ENCODE measurements around the gene ADGRG4.
"Not testable (repeated sequence)": the region's sequence is repeated elsewhere in the genome, so short reads cannot be mapped to it uniquely, and the experiment has no call there.

Gene ADGRG4

DNA sequence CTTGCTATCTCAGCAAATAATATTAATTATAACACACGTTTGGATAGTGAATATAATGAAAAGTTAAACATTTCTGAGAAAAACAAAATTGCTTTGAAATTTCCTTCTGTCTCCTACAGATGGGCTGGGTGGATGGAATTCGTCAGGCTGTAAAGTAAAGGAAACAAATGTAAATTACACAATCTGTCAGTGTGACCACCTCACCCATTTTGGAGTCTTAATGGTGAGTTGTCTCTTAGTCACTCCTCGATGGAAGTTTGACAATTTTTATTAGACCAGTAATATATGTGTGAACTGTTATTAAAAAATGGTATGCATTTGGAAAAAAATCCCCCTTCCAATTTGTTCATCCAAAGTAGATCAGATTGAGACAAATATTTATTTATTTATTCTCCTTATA, 94.5 kb downstream of the ADGRG4 start:
- DNase-seq, result no peak

DNA sequence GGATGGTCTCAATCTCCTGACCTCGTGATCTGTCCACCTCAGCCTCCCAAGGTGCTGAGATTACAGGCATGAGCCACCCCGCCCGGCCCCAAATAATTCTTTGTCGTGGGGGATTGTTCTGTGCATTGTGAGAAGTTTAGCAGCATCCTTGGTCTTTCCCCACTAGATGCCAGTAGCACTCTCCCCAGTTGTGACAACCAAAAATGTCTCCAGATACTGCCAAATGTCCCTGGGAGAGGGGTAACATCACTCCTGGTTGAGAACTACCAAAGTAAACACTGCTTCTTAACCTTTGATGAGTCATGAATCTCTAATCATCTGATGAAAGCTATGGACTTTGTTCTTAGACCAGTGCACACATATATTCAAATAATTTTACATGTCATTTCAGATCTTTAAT, 96.2 kb downstream of the ADGRG4 start:
- no peak for DNase-seq

DNA sequence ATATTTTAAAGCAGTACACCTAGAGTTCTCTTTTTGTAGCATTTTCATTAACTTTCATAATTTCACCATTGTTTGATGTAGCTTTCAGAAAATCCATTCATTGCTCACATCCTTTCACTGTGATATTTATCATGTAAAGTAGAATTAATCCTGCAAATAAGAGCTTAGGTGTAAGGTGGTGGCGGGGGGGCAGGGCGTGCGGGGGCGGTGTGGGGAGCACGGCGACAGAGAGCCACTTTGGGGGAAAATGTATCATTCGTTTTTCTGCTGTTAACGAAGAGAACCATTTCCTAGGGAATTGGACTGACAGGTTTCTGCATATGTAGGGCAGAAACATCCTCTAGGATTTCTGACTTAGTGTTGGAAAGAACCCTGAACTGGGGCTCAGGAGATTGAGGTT, 104.4 kb downstream of the ADGRG4 start:
- DNase-seq, result no peak

DNA sequence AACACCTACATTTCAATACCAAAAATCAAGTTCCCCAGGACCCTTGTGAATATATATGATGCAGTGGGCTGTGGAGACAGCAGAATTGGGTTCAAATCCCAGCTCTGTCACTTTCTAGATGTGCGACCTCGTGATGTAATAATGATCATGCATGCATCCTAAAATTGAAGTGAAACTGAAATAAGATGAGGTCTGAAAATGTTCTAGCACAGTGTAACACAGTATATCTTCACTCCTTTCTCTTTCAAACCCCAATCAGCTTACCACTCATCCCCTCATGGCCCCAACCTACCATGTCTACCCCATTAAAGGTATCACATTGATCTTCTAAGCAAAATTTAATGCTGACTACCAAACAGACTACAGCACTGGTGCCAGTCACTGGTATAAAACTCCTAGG, 117.0 kb downstream of the ADGRG4 start:
- no peak for DNase-seq

DNA sequence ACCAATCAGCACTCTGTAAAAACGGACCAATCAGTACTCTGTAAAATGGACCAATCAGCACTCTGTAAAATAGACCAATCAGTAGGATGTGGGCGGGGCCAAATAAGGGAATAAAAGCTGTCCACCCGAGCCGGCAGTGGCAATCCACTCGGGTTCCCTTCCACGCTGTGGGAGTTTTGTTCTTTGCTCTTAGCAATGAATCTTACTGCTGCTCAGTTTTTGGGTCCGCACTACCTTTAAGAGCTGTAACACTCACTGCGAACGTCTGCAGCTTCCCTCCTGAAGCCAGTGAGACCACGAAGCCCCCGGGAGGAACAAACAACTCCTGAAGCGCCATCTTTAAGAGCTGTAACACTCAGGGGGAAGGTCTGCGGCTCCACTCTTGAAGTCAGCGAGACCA, 120.6 kb downstream of the ADGRG4 start:
- DNase-seq, result no peak

DNA sequence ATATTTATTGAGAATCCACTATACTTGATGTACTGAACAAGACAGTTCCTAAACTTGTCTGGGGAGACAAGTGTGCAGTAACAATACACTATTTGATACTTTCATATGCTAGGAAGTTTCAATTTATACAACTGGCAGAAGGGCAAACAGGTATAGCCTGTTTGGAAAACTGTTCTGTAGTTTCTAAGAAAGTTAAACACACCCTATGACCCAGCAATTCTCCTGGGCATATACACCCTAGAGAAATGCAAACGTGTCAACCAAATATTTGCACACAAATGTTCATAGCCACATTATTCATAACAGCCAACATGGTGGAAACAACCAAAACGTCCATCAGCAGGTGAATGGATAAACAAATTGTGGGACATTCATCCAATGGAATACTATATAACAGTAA, 123.0 kb downstream of the ADGRG4 start:
- no peak for DNase-seq

DNA sequence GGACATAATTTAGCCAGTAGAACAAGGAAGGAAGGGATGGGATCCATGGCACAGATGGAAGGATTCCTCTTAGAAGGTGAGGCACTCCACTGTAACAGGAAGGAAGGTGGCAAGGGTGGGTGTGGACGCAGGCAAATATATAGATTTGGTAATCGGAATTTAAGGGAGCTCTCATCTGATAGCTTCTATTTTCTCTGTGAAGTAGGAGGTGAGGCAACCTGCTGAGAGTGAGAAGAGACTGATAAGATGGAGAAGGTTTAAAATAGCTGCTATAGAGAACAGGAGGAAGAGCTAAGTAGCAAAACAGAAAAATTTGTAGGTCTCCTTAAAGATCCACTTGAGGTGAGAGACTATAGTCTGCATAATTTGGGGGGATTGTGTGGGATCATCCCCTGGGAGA, 125.2 kb downstream of the ADGRG4 start:
- DNase-seq, result no peak

DNA sequence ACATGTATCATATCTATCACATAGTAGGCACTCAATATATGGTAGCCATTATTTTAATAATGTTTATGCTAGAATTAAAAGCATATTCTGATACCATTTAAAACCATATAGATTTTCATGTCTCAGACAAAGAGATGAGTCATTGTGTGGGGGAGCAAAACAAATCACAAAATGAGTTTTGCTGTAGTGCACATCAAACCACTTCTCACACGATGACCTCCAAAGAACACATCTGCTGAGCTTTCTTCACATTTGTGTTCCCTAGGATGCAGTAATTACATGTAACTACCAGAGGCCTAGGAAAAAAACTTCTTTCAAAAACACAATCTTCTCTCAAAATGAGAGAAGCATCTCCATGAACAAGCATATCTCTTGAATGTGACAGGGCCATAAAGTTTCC, 130.9 kb downstream of the ADGRG4 start:
- DNase-seq, result no peak

DNA sequence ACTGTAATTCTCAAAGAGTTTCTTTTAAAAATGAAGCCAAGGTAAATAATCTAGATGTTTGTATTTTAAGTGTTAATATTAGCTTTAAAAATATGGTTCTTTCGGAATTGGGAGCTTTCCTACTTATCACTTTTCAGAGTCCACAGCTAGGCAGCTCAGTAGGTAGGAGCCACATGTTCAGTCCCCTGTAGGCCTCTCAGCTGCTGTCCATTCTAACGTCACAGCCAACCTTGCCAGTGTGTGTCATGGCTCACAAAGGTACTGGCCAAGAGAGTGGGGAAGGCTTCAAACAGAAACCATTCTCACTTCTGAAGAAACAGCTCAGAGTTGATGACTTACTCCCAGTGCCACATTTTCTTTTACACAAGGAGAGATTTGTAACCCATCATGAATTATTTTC, 137.0 kb downstream of the ADGRG4 start:
- DNase-seq, result no peak

DNA sequence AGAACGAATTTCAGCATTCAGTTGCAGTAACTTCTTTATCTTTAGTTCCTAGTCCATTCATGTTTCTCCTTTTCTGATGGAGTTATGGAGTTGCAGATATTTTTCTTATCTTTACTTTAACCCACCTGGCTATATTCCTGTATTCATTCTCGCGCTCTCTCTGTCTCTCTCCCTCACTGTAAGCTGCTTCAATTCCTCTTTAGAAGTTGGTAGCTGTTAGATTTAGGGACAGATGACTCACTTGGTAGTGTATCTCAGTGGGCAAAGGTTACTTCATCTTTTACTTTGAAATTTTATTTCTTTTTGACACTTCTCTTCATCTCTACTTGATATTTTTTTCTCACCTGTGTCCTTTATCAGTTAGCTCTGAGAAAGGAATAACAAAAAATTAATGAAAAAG, 137.4 kb downstream of the ADGRG4 start:
- no peak for DNase-seq

DNA sequence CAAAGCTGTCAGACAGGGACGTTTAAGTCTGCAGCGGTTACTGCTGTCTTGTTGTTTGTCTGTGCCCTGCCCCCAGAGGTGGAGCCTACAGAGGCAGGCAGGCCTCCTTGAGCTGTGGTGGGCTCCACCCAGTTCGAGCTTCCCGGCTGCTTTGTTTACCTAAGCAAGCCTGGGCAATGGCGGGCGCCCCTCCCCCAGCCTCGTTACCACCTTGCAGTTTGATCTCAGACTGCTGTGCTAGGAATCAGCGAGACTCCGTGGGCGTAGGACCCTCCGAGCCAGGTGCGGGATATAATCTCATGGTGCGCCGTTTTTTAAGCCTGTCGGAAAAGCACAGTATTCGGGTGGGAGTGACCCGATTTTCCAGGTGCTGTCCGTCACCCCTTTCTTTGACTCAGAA, 144.9 kb downstream of the ADGRG4 start:
- DNase-seq, result not testable (repeated sequence)

DNA sequence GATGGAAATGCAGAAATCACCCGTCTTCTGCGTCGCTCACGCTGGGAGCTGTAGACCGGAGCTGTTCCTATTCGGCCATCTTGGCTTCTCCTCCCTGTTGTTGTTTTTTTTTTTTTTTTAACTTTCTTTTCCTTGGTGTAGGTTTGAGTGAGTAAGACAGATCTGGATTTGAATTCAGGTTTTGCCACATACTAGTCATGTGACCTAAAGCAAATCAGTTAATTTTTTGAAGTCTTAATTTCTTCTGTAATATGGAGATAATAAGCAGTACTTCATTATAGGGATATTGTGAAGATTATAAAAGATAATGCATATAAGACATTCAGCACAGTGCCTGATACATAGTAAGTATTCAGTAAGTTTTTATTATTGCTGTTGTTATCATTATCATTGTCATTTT, 145.4 kb downstream of the ADGRG4 start:
- DNase-seq, result no peak

DNA sequence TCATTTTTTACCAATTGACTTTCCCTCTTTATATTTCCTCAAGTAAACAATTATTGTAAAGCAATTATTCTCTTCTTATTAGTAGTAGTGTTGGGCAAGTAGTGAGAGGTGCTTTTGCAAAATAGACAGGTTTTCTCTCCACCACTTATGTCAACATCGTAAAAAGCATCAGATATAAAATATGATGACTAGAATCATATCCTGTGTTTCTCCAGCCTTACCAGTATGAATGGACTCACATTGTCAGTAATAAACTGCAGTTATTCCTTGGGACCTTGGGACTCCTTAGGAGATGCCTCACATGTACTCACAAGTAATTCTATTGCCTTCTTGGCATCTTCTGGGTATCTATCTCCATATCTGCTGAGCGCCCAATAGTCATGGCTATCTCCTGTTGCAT, 146.5 kb downstream of the ADGRG4 start:
- no peak for DNase-seq

DNA sequence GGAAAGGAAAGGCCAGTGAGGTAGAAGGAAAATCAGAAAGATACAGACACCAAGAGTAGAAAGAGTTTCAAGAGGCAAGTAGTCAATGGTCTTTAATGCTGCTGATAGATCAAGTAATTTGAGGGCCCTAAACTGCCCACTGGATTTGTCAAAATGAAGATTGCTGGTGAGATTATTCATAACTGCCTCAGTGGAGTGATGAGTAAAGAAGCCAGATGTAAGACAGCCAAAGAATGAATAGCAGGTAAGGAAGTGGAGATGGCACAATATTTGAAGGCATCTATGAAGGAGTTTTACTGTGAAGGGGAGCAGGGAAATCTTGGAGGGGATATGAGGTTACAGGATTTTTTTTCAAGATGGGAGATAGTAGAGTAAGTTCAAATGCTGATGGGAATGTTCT, 147.2 kb downstream of the ADGRG4 start:
- no peak for DNase-seq

DNA sequence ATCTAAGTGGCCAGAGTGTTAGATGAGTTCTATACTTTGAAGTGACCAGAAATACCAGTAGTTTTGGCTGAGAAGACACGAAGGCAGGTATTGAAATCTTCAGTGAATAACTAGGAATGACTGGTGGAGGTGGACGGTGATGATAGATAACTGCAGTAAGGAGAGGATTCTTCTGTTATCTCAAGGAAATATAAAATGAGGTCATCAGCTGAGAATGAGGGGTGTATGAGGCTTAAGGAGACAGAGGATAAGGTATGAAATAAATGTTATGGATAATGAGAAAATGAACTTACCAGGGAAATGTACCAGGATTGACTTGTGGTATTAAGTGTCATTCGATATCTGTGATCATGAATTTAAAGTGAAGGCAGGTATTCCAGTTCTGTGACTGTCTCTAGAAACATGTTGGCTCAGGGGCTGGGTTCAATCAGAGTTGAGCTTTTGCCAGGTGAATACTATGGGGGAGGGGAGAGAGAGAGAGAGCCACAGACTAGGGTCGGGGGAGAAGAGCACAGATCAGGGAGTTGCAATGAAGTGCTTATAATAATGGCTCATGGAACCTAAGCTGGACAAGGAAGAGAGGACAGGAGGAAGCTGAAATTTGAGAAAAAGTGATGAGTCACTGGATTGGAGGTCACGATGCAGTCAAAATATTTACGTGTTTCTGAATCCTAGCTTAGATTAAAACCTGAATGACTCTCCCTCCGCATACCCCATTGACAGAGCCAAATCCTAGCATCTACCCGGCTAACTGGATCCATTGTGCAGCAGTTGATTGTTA, 149.5 kb downstream of the ADGRG4 start:
- no peak for DNase-seq

DNA sequence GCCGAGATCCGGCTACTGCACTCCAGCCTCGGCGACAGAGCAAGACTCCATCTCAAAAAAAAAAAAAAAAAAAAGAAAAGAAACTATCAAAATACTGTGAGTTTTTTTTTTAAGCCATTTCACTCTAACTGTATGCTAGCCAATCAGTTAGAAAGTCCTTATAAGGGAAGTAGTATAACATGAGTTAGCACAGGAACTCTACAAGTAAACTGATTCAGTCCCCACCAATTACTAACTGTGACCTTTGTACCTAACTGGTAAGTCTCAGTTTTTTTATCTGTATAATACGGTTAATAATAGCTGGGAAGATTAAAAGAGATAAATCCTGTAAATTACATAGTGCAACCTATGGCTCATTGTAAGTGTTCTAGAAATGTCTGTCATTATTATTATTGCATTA, 151.9 kb downstream of the ADGRG4 start:
- DNase-seq, result no peak

DNA sequence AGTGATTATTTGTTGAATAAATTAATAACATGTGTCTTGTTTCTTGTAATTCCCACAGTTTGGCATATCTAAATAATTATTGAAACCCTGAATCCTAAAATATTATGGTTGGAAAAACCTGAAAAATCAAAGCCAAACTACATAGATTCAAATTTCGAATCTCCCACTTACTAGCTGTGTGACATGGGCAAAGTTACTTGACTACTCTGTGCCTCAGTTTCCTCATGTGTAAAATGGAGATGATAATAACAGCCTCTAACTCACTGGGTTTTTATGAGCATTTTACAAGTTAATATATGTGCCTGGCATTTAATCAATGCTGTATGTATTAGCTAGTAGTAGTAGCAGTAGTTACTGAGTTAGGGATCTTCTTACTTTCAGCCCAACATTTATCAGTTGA, 152.4 kb downstream of the ADGRG4 start:
- DNase-seq, result no peak

DNA sequence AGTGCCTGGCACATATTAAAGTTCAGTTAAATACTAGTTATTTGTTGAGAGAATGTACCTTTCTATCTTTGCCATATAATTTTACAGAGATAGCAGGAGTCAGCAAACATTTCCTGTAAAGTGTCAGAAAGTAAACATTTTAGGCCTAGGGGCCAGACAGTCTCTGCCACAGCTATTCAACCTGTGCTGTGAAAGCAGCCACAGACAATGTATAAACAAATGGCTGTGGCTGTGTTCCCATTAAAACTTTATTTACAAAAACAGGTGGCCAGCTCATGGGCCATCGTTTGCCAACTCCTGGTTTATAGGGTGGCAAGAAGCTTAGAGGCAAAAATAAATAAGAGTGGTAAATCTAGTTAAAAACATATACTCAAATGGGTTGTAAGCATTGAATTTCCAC, 153.0 kb downstream of the ADGRG4 start:
- DNase-seq, result no peak

DNA sequence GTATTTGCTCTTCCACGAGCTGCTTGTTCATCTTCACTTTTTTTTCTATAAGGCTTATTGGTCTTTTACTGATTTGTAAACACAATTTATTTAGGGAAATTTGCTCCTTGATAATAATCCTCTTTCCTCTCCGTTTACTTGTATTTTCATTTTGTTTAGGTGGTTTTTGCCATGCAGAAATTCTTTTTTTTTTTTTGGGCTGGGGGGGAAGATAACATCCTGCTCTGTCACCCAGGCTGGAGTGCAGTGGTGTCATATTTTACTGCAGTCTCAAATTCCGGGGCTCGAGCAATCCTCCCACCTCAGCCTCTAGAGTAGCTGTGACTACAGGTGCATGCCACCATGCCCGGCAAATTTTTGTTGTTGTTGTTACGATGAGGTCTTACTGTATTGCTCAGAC, 155.4 kb downstream of the ADGRG4 start:
- DNase-seq, result no peak

DNA sequence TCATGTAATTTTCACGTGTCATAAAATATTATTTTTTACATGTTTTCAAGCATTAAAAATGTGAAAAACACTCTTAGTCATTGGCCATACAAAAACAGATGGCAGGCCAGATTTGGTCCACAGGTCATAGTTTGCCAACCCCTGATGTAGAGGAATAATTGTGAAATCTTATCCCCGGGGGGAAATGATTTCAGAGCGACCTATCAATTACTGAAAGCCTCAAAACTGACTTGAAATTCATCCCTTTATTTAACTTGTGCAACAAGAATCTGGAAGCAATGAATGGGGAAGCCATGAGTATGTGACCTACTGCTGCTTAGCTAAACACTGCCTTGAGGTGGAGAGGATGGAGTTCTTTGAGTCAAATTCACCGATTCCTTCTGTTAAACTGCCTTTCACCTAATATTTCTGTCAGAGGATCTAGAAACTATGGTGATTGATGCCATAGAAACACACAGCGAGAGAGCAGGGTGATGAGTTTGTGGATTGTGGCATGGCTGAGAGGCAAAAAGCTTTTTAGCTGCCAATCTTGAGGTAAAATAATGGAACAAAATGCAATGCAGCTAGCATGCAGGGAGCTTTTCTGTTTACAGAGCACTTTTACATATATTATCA, 156.6 kb downstream of the ADGRG4 start:
- DNase-seq, result no peak

DNA sequence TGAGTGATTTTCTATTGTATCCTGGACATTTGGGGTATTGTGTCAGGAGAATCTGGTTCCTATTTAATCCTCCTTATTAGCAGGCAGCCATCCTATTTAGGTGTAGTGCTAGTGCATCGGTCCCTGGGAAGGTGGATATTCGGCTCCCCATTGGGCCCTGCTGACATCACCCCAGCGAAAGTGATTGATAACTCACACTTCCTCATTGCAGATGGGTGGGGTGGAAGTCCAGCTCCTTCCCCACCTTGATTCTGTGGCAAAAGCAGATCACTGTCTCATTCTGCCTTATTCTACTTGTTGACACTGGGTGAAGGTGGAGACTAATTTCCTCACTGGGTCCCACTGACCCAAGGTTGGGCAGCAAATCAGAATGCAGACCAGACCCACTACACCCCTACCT, 163.8 kb downstream of the ADGRG4 start:
- DNase-seq, result no peak

All from activated CD4-positive, alpha-beta T cell treated with anti-CD3 and anti-CD28 coated beads, Interleukin-2, amount 50 U/mL, for 4 hours (primary cell).